HepG2 (cell line): Measurements from ENCODE around the gene CHMP2B. TPM values are rescaled to one million over a fixed set of nuclear protein-coding genes. Genes with fewer than 3 reads are reported as not detected.
A peak's percentile ranks its signal among the peaks of the same experiment; 100 is the strongest.

Experiments used
- ATAC-seq: fragments of 200-7000 bp; cut with Tn5 transposase; 3 replicates; pipeline ENCODE4 v1.9.1; 2020; ENCODE audit warnings: mild to moderate bottlenecking, moderate library complexity
- Bru-seq: library from RNA; stranded (reverse); fragments of 400-500 nt; gene quantifications from one replicate; lab custom pipeline; 2021; lab: Mats Ljungman, UMichigan
- BruChase-seq, 2 experiments: library from RNA; stranded (reverse); fragments of 400-500 nt; gene quantifications; one replicate each; lab custom pipeline; 2021; lab: Mats Ljungman, UMichigan
- BruUV-seq: library from RNA; stranded (reverse); fragments of 400-500 nt; replicated peaks from 2 replicates; lab custom pipeline; 2021; lab: Mats Ljungman, UMichigan
- CTCF ChIA-PET: fragments of 300-600 bp; formaldehyde crosslinking; extraction: SDS; loops from one replicate; lab custom pipeline; 2021; ENCODE audit warnings: low total read pairs, inconsistent platforms, low intra/inter-chr PET ratio; lab: Yijun Ruan, JAX
- POLR2A ChIA-PET: fragments of 350-600 bp; sonication (Branson Sonifier 250); formaldehyde crosslinking; loops from one replicate; lab custom pipeline; 2020; ENCODE audit warnings: antibody characterized with exemption, inconsistent platforms; lab: Yijun Ruan, JAX
- DNase-seq: peaks from one replicate; pipeline ENCODE4 v3.0.0-alpha.2; 2015; ENCODE audit warnings: low spot score
- FAIRE-seq: peaks from 3 replicates; lab custom pipeline; 2011; peaks lifted over from hg19 to GRCh38; lab: Jason Lieb, UNC
- H2AFZ ChIP-seq: one replicate; pipeline ENCODE4 v1.6.1; 2011; ENCODE audit warnings: low read length, inconsistent platforms
- H3K27ac ChIP-seq: fragments of 300-600 bp; 3 replicates; pipeline ENCODE4 v1.8.0; 2011; ENCODE audit warnings: mixed run types, mild to moderate bottlenecking, mixed read lengths, low read length, inconsistent platforms; ENCODE audit not compliant: insufficient read depth; ENCODE audit errors: extremely low read length
- H3K27me3 ChIP-seq, 2 experiments: fragments of 200-600 bp in 1 of 2; 2 replicates in 1 of 2; 3 replicates in 1 of 2; pipeline versions ENCODE4 v1.6.0 to v1.8.0; 2011; ENCODE audit warnings: low read length in 2 of 2, mild to moderate bottlenecking in 2 of 2, moderate library complexity in 2 of 2, inconsistent platforms in 1 of 2; ENCODE audit not compliant: insufficient read depth in 2 of 2, control insufficient read depth in 1 of 2
- H3K36me3 ChIP-seq, 2 experiments: fragments of 200-600 bp in 1 of 2; replicated peaks in 1 of 2; 2 replicates in 1 of 2; 3 replicates in 1 of 2; pipeline versions ENCODE4 v1.5.1 to v1.8.0; 2011; ENCODE audit warnings: low read length in 2 of 2, inconsistent platforms in 1 of 2; ENCODE audit not compliant: insufficient read depth in 2 of 2, control insufficient read depth in 1 of 2
- H3K4me1 ChIP-seq: 2 replicates; pipeline ENCODE4 v1.5.1; 2012; ENCODE audit warnings: low read length, inconsistent platforms; ENCODE audit not compliant: insufficient read depth
- H3K4me2 ChIP-seq: 2 replicates; pipeline ENCODE4 v1.6.0; 2011; ENCODE audit warnings: low read depth, low read length, inconsistent platforms
- H3K4me3 ChIP-seq, 3 experiments: fragments of 200-600 bp in 1 of 3; sonication (generic), shearing (Covaris generic) in 1 of 3; replicated peaks in 1 of 3; 2 replicates each; pipeline ENCODE4 v1.5.1; 2011 to 2016; ENCODE audit warnings: low read length in 3 of 3, inconsistent platforms in 2 of 3, low read depth in 2 of 3, mild to moderate bottlenecking in 2 of 3, control low read depth in 1 of 3, mixed read lengths in 1 of 3; ENCODE audit not compliant: insufficient read depth in 1 of 3
- H3K79me2 ChIP-seq: one replicate; pipeline ENCODE4 v1.6.1; 2011; ENCODE audit warnings: low read length, inconsistent platforms; ENCODE audit not compliant: insufficient read depth
- H3K9ac ChIP-seq: 2 replicates; pipeline ENCODE4 v1.6.0; 2011; ENCODE audit warnings: mild to moderate bottlenecking, low read depth, low read length, inconsistent platforms; ENCODE audit not compliant: insufficient read depth
- H3K9me3 ChIP-seq: 2 replicates; pipeline ENCODE4 v1.5.1; 2012; ENCODE audit warnings: mild to moderate bottlenecking, low read length
- H4K20me1 ChIP-seq: 2 replicates; pipeline ENCODE4 v1.6.0; 2011; ENCODE audit warnings: inconsistent platforms, mild to moderate bottlenecking, low read length, moderate library complexity; ENCODE audit not compliant: insufficient read depth
- CEBPG ChIP-seq: IDR thresholded peaks from 2 replicates; pipeline ENCODE4 v1.6.1; 2016
- GZF1 ChIP-seq: sonication (generic); formaldehyde crosslinking; IDR thresholded peaks from 2 replicates; pipeline ENCODE4 v1.5.1; 2020; ENCODE audit warnings: mild to moderate bottlenecking, missing genetic modification reagents
- JUN ChIP-seq: sonication (generic); formaldehyde crosslinking; IDR thresholded peaks from 2 replicates; pipeline ENCODE4 v1.4.0; 2020; ENCODE audit warnings: mild to moderate bottlenecking, missing genetic modification reagents
- KAT8 ChIP-seq: IDR thresholded peaks from 2 replicates; pipeline ENCODE4 v1.6.1; 2016; ENCODE audit warnings: missing genetic modification reagents, missing compliant biosample characterization
- NFIB ChIP-seq: sonication (generic); formaldehyde crosslinking; IDR thresholded peaks from 2 replicates; pipeline ENCODE4 v1.9.0; 2021; ENCODE audit warnings: missing genetic modification reagents, mild to moderate bottlenecking, borderline replicate concordance
- ZNF317 ChIP-seq: sonication (generic); formaldehyde crosslinking; IDR thresholded peaks from 2 replicates; pipeline ENCODE4 v1.5.0; 2020; ENCODE audit warnings: mild to moderate bottlenecking, missing genetic modification reagents
- WGBS: methylation state at CpG from one replicate; pipeline ENCODE4 v1.1.6; 2017; ENCODE audit warnings: low lambda C conversion rate; 5-methylcytosine and 5-hydroxymethylcytosine counted together
- in situ Hi-C: cut with HindIII; loops from 2 replicates; pipeline ENCODE4 v1.10.0; 2017; ENCODE audit warnings: low pct_unique_long_range_greater_than_20kb; ENCODE audit not compliant: extremely low pct_ligation_motif_present
- intact Hi-C: fragments of 100-400 bp; cut with micrococcal nuclease; formaldehyde crosslinking; loops from one replicate; pipeline ENCODE4 v1.10.0; 2022; ENCODE audit not compliant: unreplicated experiment
- long read RNA-seq, 2 experiments: library from RNA in 1 of 2; library from polyadenylated mRNA in 1 of 2; stranded (forward) in 1 of 2; unstranded in 1 of 2; transcript quantifications; one replicate each; pipeline ENCODE4 v2.0.0, GENCODE V29; 2019 to 2022
- polyA minus RNA-seq, 3 experiments: library from RNA; depleted of rRNA, polyadenylated mRNA; stranded (reverse); fragments of >200 nt; gene quantifications; 2 replicates each; pipeline ENCODE4 v1.2.3, GENCODE V29; 2011; ENCODE audit warnings: low replicate concordance in 1 of 3
- polyA plus RNA-seq, 8 experiments: library from polyadenylated mRNA; depleted of rRNA in 3 of 8; stranded (reverse) in 7 of 8; unstranded in 1 of 8; fragments of >200 nt; fragmentation: Illumina TruSeq in 4 of 8; extraction: Trizol in 4 of 8; gene quantifications; 2 replicates each; pipeline versions ENCODE4 v1.2.1 to v1.2.3, GENCODE V29; 2011 to 2016; ENCODE audit warnings: low read depth in 4 of 8, missing spikeins in 1 of 8, mixed read lengths in 1 of 8; ENCODE audit not compliant: insufficient read depth in 1 of 8
- total RNA-seq, 5 experiments: library from RNA; depleted of rRNA; stranded (reverse); fragments of >200 nt; fragmentation: Illumina TruSeq; extraction: Trizol; gene quantifications; 2 replicates each; pipeline ENCODE4 v1.2.3, GENCODE V29; 2016; ENCODE audit warnings: low read depth in 1 of 5
- TF ChIP-seq, protein P1 (sequence below): sonication (generic); formaldehyde crosslinking; IDR thresholded peaks from 2 replicates; pipeline ENCODE4 v1.5.0; 2020; ENCODE audit warnings: mild to moderate bottlenecking, missing genetic modification reagents, moderate library complexity
- TF ChIP-seq, protein P2 (sequence below): IDR thresholded peaks from 2 replicates; pipeline ENCODE4 v1.6.1; 2016
- TF ChIP-seq, protein P3 (sequence below): sonication (generic); formaldehyde crosslinking; conservative IDR thresholded peaks from 2 replicates; pipeline ENCODE4 v1.4.0; 2020; ENCODE audit warnings: mild to moderate bottlenecking, missing genetic modification reagents, moderate library complexity

CHMP2B gene, protein sequence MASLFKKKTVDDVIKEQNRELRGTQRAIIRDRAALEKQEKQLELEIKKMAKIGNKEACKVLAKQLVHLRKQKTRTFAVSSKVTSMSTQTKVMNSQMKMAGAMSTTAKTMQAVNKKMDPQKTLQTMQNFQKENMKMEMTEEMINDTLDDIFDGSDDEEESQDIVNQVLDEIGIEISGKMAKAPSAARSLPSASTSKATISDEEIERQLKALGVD
- total RNA-seq (2016; rRNA removed; fragmentation: Illumina TruSeq; extraction: Trizol) (33.5 and 47.3 TPM in 2 replicates), polyA plus RNA-seq (2011; rRNA removed) (6.2 and 6.9 TPM in 2 replicates), polyA minus RNA-seq (2011; rRNA and poly(A)+ RNA removed; ENCODE audit: low replicate concordance) (2.2 TPM in 2 replicates), Bru-seq, nascent RNA (percentile 83 among the genes with signal in this experiment), BruChase-seq, experiment 1, labeled RNA remaining after a 6-hour chase (percentile 82 among the genes with signal in this experiment), BruChase-seq, experiment 2, labeled RNA remaining after a 2-hour chase (percentile 73 among the genes with signal in this experiment)
- total RNA-seq (2016; cell fraction: cytosol; rRNA removed; fragmentation: Illumina TruSeq; extraction: Trizol; ENCODE audit: low read depth) = 4.5 and 6.1 TPM in 2 replicates
- total RNA-seq (2016; cell fraction: insoluble cytoplasmic fraction; rRNA removed; fragmentation: Illumina TruSeq; extraction: Trizol) = 31.4 and 50.4 TPM in 2 replicates
- total RNA-seq (2016; cell fraction: membrane; rRNA removed; fragmentation: Illumina TruSeq; extraction: Trizol) = 10.8 and 13.9 TPM in 2 replicates
- 14.6 and 16.4 TPM in 2 replicates for total RNA-seq (2016; cell fraction: nucleus; rRNA removed; fragmentation: Illumina TruSeq; extraction: Trizol)
- 7.1 and 8.0 TPM in 2 replicates for polyA plus RNA-seq (2011; cell fraction: cytosol; rRNA removed)
- 3.6 and 6.0 TPM in 2 replicates for polyA plus RNA-seq (2011; cell fraction: nucleus; rRNA removed)
- 13.5 and 15.1 TPM in 2 replicates for polyA plus RNA-seq (2012)
- polyA plus RNA-seq (2016; cell fraction: cytosol; fragmentation: Illumina TruSeq; extraction: Trizol; ENCODE audit: low read depth) = 2.3 and 2.6 TPM in 2 replicates
- 49.7 and 57.0 TPM in 2 replicates for polyA plus RNA-seq (2016; cell fraction: insoluble cytoplasmic fraction; fragmentation: Illumina TruSeq; extraction: Trizol; ENCODE audit: low read depth)
- 7.4 and 7.6 TPM in 2 replicates for polyA plus RNA-seq (2016; cell fraction: membrane; fragmentation: Illumina TruSeq; extraction: Trizol; ENCODE audit: low read depth)
- 19.0 and 21.6 TPM in 2 replicates for polyA plus RNA-seq (2016; cell fraction: nucleus; fragmentation: Illumina TruSeq; extraction: Trizol; ENCODE audit: insufficient read depth, low read depth)
- polyA minus RNA-seq (2011; cell fraction: cytosol; rRNA and poly(A)+ RNA removed) = 11.3 and 14.9 TPM in 2 replicates
- 9.3 and 14.0 TPM in 2 replicates for polyA minus RNA-seq (2011; cell fraction: nucleus; rRNA and poly(A)+ RNA removed)
- long read RNA-seq, experiment 1, transcript CHMP2B-201 (6 exons, 2,557 nt) = major isoform, 30 of 37 reads
- long read RNA-seq, experiment 1, partial matches to known transcripts = 5 of 37 reads
- long read RNA-seq, experiment 1, other reads (novel, unspliced or antisense) = 1 of 37 reads
- long read RNA-seq, experiment 2, transcript CHMP2B-201 (6 exons, 2,557 nt) = major isoform, 11 of 28 reads
- long read RNA-seq, experiment 2, partial matches to known transcripts = 1 of 28 reads
- long read RNA-seq, experiment 2, other reads (novel, unspliced or antisense) = 15 of 28 reads

DNA sequence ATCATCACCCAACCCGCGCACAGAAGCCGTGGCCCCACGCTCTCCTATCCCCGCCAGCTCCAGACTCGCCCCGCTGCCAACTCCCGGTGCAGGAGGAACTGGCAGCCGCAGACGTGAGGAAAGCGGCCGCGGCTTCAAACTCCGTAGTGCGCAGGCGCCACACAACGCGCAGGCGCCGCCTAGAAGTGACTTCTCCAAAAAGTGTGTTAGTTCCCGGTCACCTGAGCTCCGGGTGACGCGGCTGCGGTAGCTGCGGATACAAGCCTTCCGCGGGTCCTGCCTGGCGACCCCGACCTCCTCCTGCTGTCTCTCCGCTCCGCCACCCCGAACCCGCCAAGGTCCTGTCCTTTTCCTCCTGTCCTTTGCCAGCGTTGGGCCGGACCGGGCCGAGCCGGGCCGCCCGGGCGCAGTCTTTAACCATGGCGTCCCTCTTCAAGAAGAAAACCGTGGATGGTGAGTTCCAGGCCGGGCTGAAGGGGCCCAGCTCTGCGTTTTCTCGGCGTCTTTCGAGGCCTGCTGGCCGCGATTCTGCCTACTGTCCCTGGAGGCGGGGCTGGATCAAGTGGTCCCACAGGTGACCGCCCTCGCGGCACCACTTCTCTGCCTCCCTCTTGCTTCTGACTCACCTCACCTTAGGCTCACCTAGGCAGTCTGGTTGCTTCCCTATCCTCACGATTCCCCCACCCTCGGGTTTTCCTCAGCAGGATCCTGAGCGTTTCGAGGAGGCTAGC is at the start of gene CHMP2B:
Gene CHMP2B (plus strand): TSS at position 206 of the 731 bp plus-strand sequence. CDS start 214 bp downstream, at position 420.
- peaks cover 48% of the 10 kb centered on the region for H3K79me2 ChIP-seq
- peak within 1 kb of the TSS; percentile 88 for H3K9ac ChIP-seq
- H3K9me3 ChIP-seq = no peaks in the 10 kb centered on the region
- H3K4me2 ChIP-seq = peak within 1 kb of the TSS; percentile 86
- FAIRE-seq = no peak
- CTCF ChIA-PET = no interaction called here
- no peaks in the 10 kb centered on the region; a peak in 1 of 5 replicates for H3K27me3 ChIP-seq
- peak within 1 kb of the TSS; percentile 76 for H3K27ac ChIP-seq
- H3K36me3 ChIP-seq = peaks cover 1 to 5% of the 10 kb centered on the region in 2 experiments; a peak in 2 of 5 replicates
- H4K20me1 ChIP-seq = no peaks in the 10 kb centered on the region
- peak; percentile 97 for ATAC-seq
- peak within 1 kb of the TSS; percentile 78 to 97 (median 88) for H3K4me3 ChIP-seq
- no TSS peak for BruUV-seq
- intact Hi-C loops = loop anchor here (5.0 kb wide), 1 partner anchor 60 kb away; no protein-coding TSS in a partner anchor
- WGBS = 2% methylated on average over 21 of the region's 59 CpGs
- peak; percentile 81 for DNase-seq
- in situ Hi-C loops = no loop called here
- POLR2A ChIA-PET = interaction anchor here (1.3 kb wide), 1 partner anchor 18 kb away, joined by 4 read pairs; no protein-coding TSS in a partner anchor
- H3K4me1 ChIP-seq = peaks cover 24% of the 10 kb centered on the region
- peak within 1 kb of the TSS; percentile 95 for H2AFZ ChIP-seq
- TF ChIP-seq, protein P1, sequence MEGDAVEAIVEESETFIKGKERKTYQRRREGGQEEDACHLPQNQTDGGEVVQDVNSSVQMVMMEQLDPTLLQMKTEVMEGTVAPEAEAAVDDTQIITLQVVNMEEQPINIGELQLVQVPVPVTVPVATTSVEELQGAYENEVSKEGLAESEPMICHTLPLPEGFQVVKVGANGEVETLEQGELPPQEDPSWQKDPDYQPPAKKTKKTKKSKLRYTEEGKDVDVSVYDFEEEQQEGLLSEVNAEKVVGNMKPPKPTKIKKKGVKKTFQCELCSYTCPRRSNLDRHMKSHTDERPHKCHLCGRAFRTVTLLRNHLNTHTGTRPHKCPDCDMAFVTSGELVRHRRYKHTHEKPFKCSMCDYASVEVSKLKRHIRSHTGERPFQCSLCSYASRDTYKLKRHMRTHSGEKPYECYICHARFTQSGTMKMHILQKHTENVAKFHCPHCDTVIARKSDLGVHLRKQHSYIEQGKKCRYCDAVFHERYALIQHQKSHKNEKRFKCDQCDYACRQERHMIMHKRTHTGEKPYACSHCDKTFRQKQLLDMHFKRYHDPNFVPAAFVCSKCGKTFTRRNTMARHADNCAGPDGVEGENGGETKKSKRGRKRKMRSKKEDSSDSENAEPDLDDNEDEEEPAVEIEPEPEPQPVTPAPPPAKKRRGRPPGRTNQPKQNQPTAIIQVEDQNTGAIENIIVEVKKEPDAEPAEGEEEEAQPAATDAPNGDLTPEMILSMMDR (CRISPR knock-in tag) = no peak
- TF ChIP-seq, protein P2, sequence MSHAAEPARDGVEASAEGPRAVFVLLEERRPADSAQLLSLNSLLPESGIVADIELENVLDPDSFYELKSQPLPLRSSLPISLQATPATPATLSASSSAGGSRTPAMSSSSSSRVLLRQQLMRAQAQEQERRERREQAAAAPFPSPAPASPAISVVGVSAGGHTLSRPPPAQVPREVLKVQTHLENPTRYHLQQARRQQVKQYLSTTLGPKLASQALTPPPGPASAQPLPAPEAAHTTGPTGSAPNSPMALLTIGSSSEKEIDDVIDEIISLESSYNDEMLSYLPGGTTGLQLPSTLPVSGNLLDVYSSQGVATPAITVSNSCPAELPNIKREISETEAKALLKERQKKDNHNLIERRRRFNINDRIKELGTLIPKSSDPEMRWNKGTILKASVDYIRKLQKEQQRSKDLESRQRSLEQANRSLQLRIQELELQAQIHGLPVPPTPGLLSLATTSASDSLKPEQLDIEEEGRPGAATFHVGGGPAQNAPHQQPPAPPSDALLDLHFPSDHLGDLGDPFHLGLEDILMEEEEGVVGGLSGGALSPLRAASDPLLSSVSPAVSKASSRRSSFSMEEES = 0 out of 2 replicates have a peak, but pooled peaks have one; percentile 34
- TF ChIP-seq NFIB (CRISPR knock-in tag) (no peak), KAT8 (CRISPR knock-in tag) (peak; percentile 77), JUN (CRISPR knock-in tag) (0 out of 2 replicates have a peak, but pooled peaks have one; percentile 45), ZNF317 (CRISPR knock-in tag) (peak; percentile 44; the same call in 1 of the 2 replicates), GZF1 (CRISPR knock-in tag) (no peak), CEBPG (CRISPR knock-in tag) (peak; percentile 29; the same call in 1 of the 2 replicates)
- TF ChIP-seq, protein P3, sequence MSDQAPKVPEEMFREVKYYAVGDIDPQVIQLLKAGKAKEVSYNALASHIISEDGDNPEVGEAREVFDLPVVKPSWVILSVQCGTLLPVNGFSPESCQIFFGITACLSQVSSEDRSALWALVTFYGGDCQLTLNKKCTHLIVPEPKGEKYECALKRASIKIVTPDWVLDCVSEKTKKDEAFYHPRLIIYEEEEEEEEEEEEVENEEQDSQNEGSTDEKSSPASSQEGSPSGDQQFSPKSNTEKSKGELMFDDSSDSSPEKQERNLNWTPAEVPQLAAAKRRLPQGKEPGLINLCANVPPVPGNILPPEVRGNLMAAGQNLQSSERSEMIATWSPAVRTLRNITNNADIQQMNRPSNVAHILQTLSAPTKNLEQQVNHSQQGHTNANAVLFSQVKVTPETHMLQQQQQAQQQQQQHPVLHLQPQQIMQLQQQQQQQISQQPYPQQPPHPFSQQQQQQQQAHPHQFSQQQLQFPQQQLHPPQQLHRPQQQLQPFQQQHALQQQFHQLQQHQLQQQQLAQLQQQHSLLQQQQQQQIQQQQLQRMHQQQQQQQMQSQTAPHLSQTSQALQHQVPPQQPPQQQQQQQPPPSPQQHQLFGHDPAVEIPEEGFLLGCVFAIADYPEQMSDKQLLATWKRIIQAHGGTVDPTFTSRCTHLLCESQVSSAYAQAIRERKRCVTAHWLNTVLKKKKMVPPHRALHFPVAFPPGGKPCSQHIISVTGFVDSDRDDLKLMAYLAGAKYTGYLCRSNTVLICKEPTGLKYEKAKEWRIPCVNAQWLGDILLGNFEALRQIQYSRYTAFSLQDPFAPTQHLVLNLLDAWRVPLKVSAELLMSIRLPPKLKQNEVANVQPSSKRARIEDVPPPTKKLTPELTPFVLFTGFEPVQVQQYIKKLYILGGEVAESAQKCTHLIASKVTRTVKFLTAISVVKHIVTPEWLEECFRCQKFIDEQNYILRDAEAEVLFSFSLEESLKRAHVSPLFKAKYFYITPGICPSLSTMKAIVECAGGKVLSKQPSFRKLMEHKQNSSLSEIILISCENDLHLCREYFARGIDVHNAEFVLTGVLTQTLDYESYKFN (CRISPR knock-in tag) = 0 out of 2 replicates have a peak, but pooled peaks have one; percentile 19
